NCI-H1694 treated with DMSO at 0.1 percent for 48 hours (cell line): ENCODE results near the gene TBX2.

Source experiments
- DNase-seq: peaks from one replicate; lab custom pipeline; 2025; lab: John Stamatoyannopoulos, UW

The TBX2 gene

GRCh38 chr17:61387511-61388305 is 11.9 kb upstream of the TBX2 start:
- DNase-seq, result no peak

GRCh38 chr17:61388561-61389356 is 10.9 kb upstream of the TBX2 start:
- no peak for DNase-seq

- DNase-seq, result peak; percentile 37
These were observed 9.8 kb upstream of the TBX2 start for GRCh38 chr17:61389670-61390478.

GRCh38 chr17:61390479-61390791 is 9.2 kb upstream of the TBX2 start:
- no peak for DNase-seq

- no peak for DNase-seq
These were observed 7.9 kb upstream of the TBX2 start for GRCh38 chr17:61391595-61392291.

GRCh38 chr17:61392679-61393078 is 7.0 kb upstream of the TBX2 start:
- DNase-seq, result no peak

GRCh38 chr17:61393550-61393903 is 6.1 kb upstream of the TBX2 start:
- DNase-seq, result no peak

- no peak for DNase-seq
These were observed 5.6 kb upstream of the TBX2 start for GRCh38 chr17:61393904-61394629.

GRCh38 chr17:61394630-61395408 is 4.8 kb upstream of the TBX2 start:
- no peak for DNase-seq

- DNase-seq, result no peak
These were observed 4.1 kb upstream of the TBX2 start for GRCh38 chr17:61395409-61395982.

GRCh38 chr17:61395983-61396585 is 3.6 kb upstream of the TBX2 start:
- DNase-seq, result no peak

GRCh38 chr17:61396586-61397085 is 3.0 kb upstream of the TBX2 start:
- DNase-seq, result no peak

- DNase-seq, result no peak
These were observed 2.4 kb upstream of the TBX2 start for GRCh38 chr17:61397086-61397842.

- DNase-seq, result no peak
These were observed 917 bp upstream of the TBX2 start for GRCh38 chr17:61398721-61399130.

GRCh38 chr17:61400066-61400716 is 548 bp downstream of the TBX2 start:
- DNase-seq, result no peak

GRCh38 chr17:61400717-61401388 is 1.2 kb downstream of the TBX2 start:
- peak; percentile 10 for DNase-seq

- DNase-seq, result no peak
These were observed 1.9 kb downstream of the TBX2 start for GRCh38 chr17:61401389-61402072.
